ENCODE data around the gene EXOSC7. TPM values are rescaled to one million over a fixed set of nuclear protein-coding genes. Genes with fewer than 3 reads are reported as not detected.

The EXOSC7 gene
- 39.4 and 47.5 TPM in 2 replicates for total RNA-seq

GRCh38 chr3:44976002-44976815 is at the start of gene EXOSC7, which contains the start of gene ZDHHC3:
TSS of gene EXOSC7 (plus strand) at chr3:44976244. CDS start at chr3:44976278, 34 bp downstream.
TSS of gene ZDHHC3 (minus strand) at chr3:44976174. CDS start at chr3:44959436, 16,738 bp downstream.

GRCh38 chr3:45026038-45026437 is 50.0 kb downstream of the EXOSC7 start, which contains the start of gene CLEC3B:
TSS of gene CLEC3B (plus strand) at chr3:45026303. CDS start at chr3:45026363, 60 bp downstream.

Other genes starting within 250 kb of the EXOSC7 start
- 3.7 and 8.9 TPM in 2 replicates for gene ZNF501, start 246.6 kb upstream of the EXOSC7 start, total RNA-seq
- 13.2 and 17.2 TPM in 2 replicates for gene KIAA1143, start 214.6 kb upstream of the EXOSC7 start, total RNA-seq
- gene KIF15, start 214.4 kb upstream of the EXOSC7 start, total RNA-seq: 0.94 and 2.0 TPM in 2 replicates
- gene TMEM42, start 114.3 kb upstream of the EXOSC7 start, total RNA-seq: 33.5 and 57.5 TPM in 2 replicates
- 0.17 TPM in 1 of 2 replicates, not detected in the other for gene TGM4, start 101.6 kb upstream of the EXOSC7 start, total RNA-seq
- 59.1 and 65.3 TPM in 2 replicates for gene ZDHHC3, start 70 bp upstream of the EXOSC7 start, total RNA-seq
- gene CLEC3B, start 50.1 kb downstream of the EXOSC7 start, total RNA-seq: 103 and 119 TPM in 2 replicates
- gene CDCP1, start 170.1 kb downstream of the EXOSC7 start, total RNA-seq: 0.70 and 0.77 TPM in 2 replicates